Omental fat pad (tissue), 4 donors: ENCODE data around the gene SEMA5A. TPM values are rescaled to one million over a fixed set of nuclear protein-coding genes. Genes with fewer than 3 reads are reported as not detected.
A peak's percentile ranks its signal among the peaks of the same experiment; 100 is the strongest.

Source experiments
- ATAC-seq: fragments of 150-250 bp; one replicate; pipeline ENCODE4 v1.9.1; 2016; ENCODE audit warnings: mild to moderate bottlenecking, moderate library complexity; ENCODE audit not compliant: low FRiP score
- DNase-seq: peaks from one replicate; pipeline ENCODE4 v3.0.0-alpha.2; 2019; ENCODE audit warnings: low spot score
- total RNA-seq, 4 donors: library from RNA; depleted of rRNA; stranded (reverse); fragments of >200 nt; gene quantifications; one replicate each; pipeline ENCODE4 v1.1.0, GENCODE V29; 2016
- TF ChIP-seq, protein P1 (sequence below), 3 donors: fragments of 450-650 bp; IDR thresholded peaks; one replicate each; pipeline ENCODE4 v1.5.1; 2016 to 2017; ENCODE audit warnings: antibody characterized with exemption in 3 of 3, mild to moderate bottlenecking in 3 of 3, moderate library complexity in 2 of 3

Gene SEMA5A
- total RNA-seq, 4 donors from 2014 or later, result 6.3 to 60.2 (median 22.1) TPM

DNA sequence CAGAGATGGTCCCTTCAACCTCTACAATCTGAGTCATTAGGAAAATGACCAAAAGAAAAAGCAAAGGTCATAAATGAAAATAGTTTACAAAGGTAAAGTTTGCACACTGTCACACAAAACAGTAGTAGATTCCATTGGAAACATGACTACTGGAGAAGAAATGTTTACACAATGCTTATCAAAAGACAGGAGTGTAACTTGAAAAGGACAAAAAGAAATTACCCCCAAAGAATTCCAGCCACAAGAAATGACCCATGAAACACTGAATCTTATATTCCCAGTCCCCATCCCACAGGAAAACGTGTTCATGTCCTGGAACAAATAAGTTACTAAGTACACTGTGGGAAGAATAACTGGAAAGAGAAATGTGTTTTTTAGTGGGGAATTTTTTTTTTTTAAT lies 385.1 kb downstream of the SEMA5A start:
- DNase-seq, result no peak
- TF ChIP-seq, protein P1, sequence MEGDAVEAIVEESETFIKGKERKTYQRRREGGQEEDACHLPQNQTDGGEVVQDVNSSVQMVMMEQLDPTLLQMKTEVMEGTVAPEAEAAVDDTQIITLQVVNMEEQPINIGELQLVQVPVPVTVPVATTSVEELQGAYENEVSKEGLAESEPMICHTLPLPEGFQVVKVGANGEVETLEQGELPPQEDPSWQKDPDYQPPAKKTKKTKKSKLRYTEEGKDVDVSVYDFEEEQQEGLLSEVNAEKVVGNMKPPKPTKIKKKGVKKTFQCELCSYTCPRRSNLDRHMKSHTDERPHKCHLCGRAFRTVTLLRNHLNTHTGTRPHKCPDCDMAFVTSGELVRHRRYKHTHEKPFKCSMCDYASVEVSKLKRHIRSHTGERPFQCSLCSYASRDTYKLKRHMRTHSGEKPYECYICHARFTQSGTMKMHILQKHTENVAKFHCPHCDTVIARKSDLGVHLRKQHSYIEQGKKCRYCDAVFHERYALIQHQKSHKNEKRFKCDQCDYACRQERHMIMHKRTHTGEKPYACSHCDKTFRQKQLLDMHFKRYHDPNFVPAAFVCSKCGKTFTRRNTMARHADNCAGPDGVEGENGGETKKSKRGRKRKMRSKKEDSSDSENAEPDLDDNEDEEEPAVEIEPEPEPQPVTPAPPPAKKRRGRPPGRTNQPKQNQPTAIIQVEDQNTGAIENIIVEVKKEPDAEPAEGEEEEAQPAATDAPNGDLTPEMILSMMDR (IDR thresholded peaks at IDR 0.05), result no peak
- ATAC-seq, result no peak

DNA sequence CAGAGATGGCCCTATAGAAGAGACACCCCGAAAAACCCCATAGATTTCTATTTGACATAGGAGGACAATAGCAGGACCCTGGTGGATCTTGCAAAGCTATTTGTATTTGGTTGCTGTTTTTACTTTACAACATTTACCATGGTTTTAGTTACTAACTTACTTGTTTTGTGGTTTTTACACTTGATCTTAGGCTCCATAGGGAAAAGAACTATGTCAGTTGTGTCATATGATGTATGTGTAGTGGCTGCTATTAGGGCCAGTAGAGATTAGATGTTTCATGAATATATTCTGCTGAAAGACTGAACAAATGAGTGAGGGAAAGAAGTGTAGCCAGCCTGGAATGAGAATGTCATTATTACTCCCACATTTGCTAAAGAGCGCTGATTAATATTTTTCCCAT lies 388.1 kb downstream of the SEMA5A start:
- DNase-seq (no peak), ATAC-seq (no peak)
- TF ChIP-seq, protein P1 (IDR thresholded peaks at IDR 0.05), result no peak

DNA sequence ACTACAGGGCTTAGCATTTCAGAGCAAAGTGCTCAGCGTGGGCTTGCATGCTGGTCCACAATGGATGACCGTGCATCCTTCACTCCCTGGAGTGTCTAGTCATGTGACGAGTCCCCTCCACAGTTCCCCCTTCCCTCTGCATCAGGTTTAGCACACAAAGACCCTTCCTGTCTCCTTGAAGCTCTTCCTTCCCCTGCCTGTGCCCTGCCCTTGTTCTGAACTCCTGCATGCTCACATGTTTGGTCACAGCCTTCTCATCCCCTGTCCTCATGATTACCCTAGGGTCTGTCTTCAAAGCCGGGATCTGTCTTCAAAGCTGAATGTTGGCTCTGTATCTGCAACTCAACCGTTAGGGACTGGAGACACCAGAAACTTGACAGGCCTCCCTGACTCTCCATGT lies 388.9 kb downstream of the SEMA5A start:
- DNase-seq, result no peak
- TF ChIP-seq, protein P1 (IDR thresholded peaks at IDR 0.05), result no peak
- ATAC-seq, result no peak

DNA sequence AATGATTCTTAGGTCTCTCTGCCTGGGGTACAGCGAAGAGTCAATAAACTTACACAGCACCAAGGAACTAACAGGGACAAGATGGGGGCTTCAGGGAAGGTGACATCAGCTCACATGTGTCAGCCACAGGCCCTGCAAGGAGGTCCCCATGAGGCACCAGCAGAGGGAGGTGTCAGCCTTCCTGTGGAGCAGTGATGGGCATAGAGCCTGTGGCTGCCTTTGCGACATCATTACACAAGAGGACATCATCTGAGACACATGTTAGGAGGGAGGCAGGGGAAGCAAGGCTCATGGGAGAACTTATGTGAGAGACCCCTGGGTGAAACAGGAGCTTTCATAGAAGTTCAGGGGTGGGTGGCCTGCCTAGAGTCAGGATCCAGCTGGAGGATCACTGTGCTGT lies 389.6 kb downstream of the SEMA5A start:
- ATAC-seq (peak; percentile 41), DNase-seq (no peak)
- TF ChIP-seq, protein P1 (IDR thresholded peaks at IDR 0.05), result no peak

DNA sequence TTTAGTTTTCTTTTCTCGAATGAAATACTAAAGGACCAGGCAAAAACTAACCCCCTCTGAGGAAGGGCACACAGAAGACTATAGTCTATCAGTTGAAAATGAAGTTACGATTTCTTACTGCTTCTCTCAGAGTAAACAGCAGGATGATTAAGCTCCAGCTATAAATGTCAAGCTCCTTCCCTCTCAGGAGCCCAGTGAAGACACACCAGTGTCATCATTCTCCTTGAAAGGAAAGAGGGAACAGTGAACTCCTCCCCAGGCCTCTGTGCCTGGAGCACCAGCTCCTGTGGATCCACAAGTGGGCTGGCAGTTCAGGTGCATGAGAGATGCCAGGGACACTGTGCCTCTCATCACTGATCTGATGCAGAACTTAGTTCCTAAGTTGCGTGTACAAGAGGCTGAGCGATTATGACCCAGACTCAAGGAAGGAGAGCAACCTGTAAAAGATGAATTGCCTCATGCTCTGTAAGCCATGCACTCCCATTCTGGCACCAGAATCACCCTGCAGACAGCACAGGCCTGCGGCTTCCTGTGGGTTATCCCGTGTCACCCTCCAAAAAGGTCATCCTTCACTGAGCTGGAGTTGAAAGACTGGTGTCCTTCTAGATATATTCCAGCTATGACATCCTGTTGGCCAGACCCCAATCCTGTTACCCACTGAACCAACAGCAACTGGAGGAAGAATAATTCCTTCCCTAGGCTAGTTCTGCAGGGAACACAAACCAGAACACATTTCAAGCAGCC lies 394.0 kb downstream of the SEMA5A start:
- DNase-seq (no peak), ATAC-seq (no peak)
- TF ChIP-seq, protein P1 (IDR thresholded peaks at IDR 0.05), result no peak

DNA sequence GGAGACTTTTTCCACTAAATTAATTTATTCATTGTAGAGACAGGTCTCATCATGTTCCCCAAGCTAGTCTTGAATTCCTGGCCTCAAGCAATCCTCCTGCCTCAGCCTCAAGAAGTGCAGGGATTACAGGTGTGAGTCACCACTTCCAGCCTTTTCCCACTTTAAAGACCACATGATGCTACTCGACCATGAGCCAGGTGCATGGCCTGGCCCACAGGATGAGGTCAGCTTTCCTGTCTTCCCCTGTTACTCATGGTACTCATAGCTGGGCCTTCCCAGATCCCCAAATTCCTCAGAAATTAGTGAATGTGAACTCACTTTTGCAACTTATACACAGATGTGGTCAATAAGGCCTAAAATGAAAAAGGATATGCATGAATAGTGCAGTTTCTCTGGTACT lies 395.9 kb downstream of the SEMA5A start:
- TF ChIP-seq, protein P1 (IDR thresholded peaks at IDR 0.05), result no peak
- no peak for DNase-seq
- no peak for ATAC-seq

DNA sequence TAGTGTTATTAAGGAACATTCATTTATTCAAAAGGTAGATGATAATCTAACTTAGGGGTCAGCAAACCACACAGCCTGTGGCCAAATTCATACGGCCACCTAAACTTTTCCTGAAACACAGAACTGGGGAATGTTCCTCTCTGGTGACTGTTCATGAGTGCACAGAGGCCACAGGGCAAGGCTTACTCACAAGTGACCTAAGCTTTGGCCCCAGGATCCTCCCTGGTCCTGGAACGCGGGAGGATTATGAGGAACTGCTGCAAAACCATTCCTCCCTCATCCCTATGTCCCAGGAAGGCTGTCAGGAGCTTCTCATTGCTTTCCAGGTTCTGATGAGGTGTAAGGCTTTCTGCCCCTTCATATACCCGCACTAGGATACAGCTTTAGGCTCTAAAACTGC lies 397.6 kb downstream of the SEMA5A start:
- no peak for DNase-seq
- no peak for ATAC-seq

More for the DNA sequence above, 397.6 kb downstream of the SEMA5A start:
- TF ChIP-seq, protein P1 (IDR thresholded peaks at IDR 0.05), result no peak
